Upper lobe of left lung (tissue), 4 donors: ENCODE data around the gene TASP1.

ENCODE experiments used
- CTCF ChIP-seq, 6 experiments: fragments of 450-650 bp in 4 of 6; fragments of 200-600 bp in 2 of 6; sonication (generic) in 2 of 6; IDR thresholded peaks; one replicate each; pipeline ENCODE4 v1.5.1; 2016 to 2019; ENCODE audit warnings: antibody characterized with exemption in 6 of 6
- EP300 ChIP-seq, 4 donors: sonication (generic); formaldehyde crosslinking; IDR thresholded peaks; one replicate each; pipeline ENCODE4 v1.5.1; 2017; ENCODE audit warnings: antibody characterized with exemption in 4 of 4, control low read depth in 2 of 4
- POLR2A ChIP-seq, 4 donors: fragments of 450-650 bp; IDR thresholded peaks; one replicate each; pipeline ENCODE4 v1.5.1; 2016 to 2017; ENCODE audit warnings: antibody characterized with exemption in 4 of 4, mild to moderate bottlenecking in 2 of 4
- POLR2AphosphoS5 ChIP-seq, 2 donors: sonication (generic); formaldehyde crosslinking; IDR thresholded peaks; one replicate each; pipeline ENCODE4 v1.5.1; 2017; ENCODE audit warnings: antibody characterized with exemption in 2 of 2

GRCh38 chr20:13510837-13511488 lies 127.8 kb downstream of the TASP1 start:
- TF ChIP-seq EP300 (IDR thresholded peaks at IDR 0.05) = no peak
- TF ChIP-seq POLR2A (IDR thresholded peaks at IDR 0.05) = no peak
- no peak for TF ChIP-seq CTCF (IDR thresholded peaks at IDR 0.05)
- TF ChIP-seq POLR2AphosphoS5 (IDR thresholded peaks at IDR 0.05) = no peak
